HEK293T (cell line): Measurements from ENCODE around the gene PRKAR2A.

Experiments
- CTCF ChIA-PET: fragments of 350-600 bp; formaldehyde crosslinking; extraction: SDS; loops from one replicate; lab custom pipeline; 2021; ENCODE audit warnings: antibody characterized with exemption, inconsistent platforms; lab: Yijun Ruan, JAX
- POLR2A ChIA-PET: fragments of 350-600 bp; formaldehyde crosslinking; extraction: SDS; loops from one replicate; lab custom pipeline; 2020; ENCODE audit warnings: antibody characterized with exemption, inconsistent platforms; lab: Yijun Ruan, JAX
- DNase-seq: peaks from one replicate; pipeline ENCODE4 v3.0.0; 2012; ENCODE audit warnings: mixed read lengths; ENCODE audit errors: extremely low spot score
- ARNT ChIP-seq: fragments of 450-650 bp; IDR thresholded peaks from 2 replicates; pipeline ENCODE4 v1.6.1; 2017; ENCODE audit warnings: mild to moderate bottlenecking
- BHLHE40 ChIP-seq: fragments of 450-650 bp; IDR thresholded peaks from 2 replicates; pipeline ENCODE4 v1.6.1; 2016; ENCODE audit warnings: mild to moderate bottlenecking, moderate library complexity, borderline replicate concordance
- CTBP1 ChIP-seq: fragments of 450-650 bp; IDR thresholded peaks from 2 replicates; pipeline ENCODE4 v1.6.1; 2016; ENCODE audit warnings: borderline replicate concordance
- ELF4 ChIP-seq: fragments of 450-650 bp; IDR thresholded peaks from 2 replicates; pipeline ENCODE4 v1.6.1; 2017; ENCODE audit warnings: antibody characterized with exemption
- FOXA1 ChIP-seq: fragments of 450-650 bp; IDR thresholded peaks from 2 replicates; pipeline ENCODE4 v1.6.1; 2016; ENCODE audit warnings: mild to moderate bottlenecking
- FOXK2 ChIP-seq: fragments of 450-650 bp; IDR thresholded peaks from 2 replicates; pipeline ENCODE4 v1.6.1; 2016; ENCODE audit warnings: mild to moderate bottlenecking
- FOXM1 ChIP-seq: fragments of 450-650 bp; IDR thresholded peaks from 2 replicates; pipeline ENCODE4 v1.6.1; 2017; ENCODE audit warnings: mild to moderate bottlenecking, borderline replicate concordance
- HDGF ChIP-seq: fragments of 450-650 bp; IDR thresholded peaks from 2 replicates; pipeline ENCODE4 v1.6.1; 2017; ENCODE audit warnings: antibody characterized with exemption, borderline replicate concordance
- L3MBTL2 ChIP-seq: fragments of 450-650 bp; conservative IDR thresholded peaks from 2 replicates; pipeline ENCODE4 v1.6.1; 2016; ENCODE audit warnings: mild to moderate bottlenecking
- LEF1 ChIP-seq: fragments of 450-650 bp; IDR thresholded peaks from 2 replicates; pipeline ENCODE4 v1.6.1; 2017; ENCODE audit warnings: mild to moderate bottlenecking, borderline replicate concordance
- NFRKB ChIP-seq: fragments of 450-650 bp; IDR thresholded peaks from 2 replicates; pipeline ENCODE4 v1.6.1; 2016; ENCODE audit warnings: mild to moderate bottlenecking, moderate library complexity
- SP1 ChIP-seq: fragments of 450-650 bp; IDR thresholded peaks from 2 replicates; pipeline ENCODE4 v1.6.1; 2017
- SUZ12 ChIP-seq: fragments of 450-650 bp; IDR thresholded peaks from 2 replicates; pipeline ENCODE4 v1.6.1; 2016; ENCODE audit warnings: mild to moderate bottlenecking
- TARDBP ChIP-seq: fragments of 450-650 bp; IDR thresholded peaks from 2 replicates; pipeline ENCODE4 v1.6.1; 2016
- ZNF384 ChIP-seq: fragments of 450-650 bp; IDR thresholded peaks from 2 replicates; pipeline ENCODE4 v1.6.1; 2016
- TF ChIP-seq, protein P1 (sequence below): fragments of 450-650 bp; IDR thresholded peaks from 2 replicates; pipeline ENCODE4 v1.6.1; 2016

The PRKAR2A gene

GRCh38 chr3:48881652-48882114 lies 34.0 kb upstream of the PRKAR2A start:
- POLR2A ChIA-PET = no interaction called here
- TF ChIP-seq FOXK2 = no peak
- TF ChIP-seq TARDBP = no peak
- no peak for TF ChIP-seq ELF4
- no peak for TF ChIP-seq CTBP1
- no peak for TF ChIP-seq L3MBTL2
- no peak for TF ChIP-seq ZNF384
- TF ChIP-seq BHLHE40 = no peak
- TF ChIP-seq LEF1 = no peak
- no peak for DNase-seq
- CTCF ChIA-PET = no interaction called here

- POLR2A ChIA-PET = no interaction called here
Measured at GRCh38 chr3:48881006-48881405, 33.3 kb upstream of the PRKAR2A start.

GRCh38 chr3:48879994-48880377 lies 32.3 kb upstream of the PRKAR2A start:
- ChIA-PET POLR2A (no interaction called here), CTCF (no interaction called here)
- TF ChIP-seq, protein P1, sequence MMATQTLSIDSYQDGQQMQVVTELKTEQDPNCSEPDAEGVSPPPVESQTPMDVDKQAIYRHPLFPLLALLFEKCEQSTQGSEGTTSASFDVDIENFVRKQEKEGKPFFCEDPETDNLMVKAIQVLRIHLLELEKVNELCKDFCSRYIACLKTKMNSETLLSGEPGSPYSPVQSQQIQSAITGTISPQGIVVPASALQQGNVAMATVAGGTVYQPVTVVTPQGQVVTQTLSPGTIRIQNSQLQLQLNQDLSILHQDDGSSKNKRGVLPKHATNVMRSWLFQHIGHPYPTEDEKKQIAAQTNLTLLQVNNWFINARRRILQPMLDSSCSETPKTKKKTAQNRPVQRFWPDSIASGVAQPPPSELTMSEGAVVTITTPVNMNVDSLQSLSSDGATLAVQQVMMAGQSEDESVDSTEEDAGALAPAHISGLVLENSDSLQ = no peak
- TF ChIP-seq HDGF = no peak
- TF ChIP-seq ZNF384 = no peak
- TF ChIP-seq FOXA1 = no peak
- TF ChIP-seq FOXM1 = no peak
- no peak for TF ChIP-seq SP1
- TF ChIP-seq L3MBTL2 = no peak
- no peak for TF ChIP-seq CTBP1
- no peak for TF ChIP-seq ARNT
- TF ChIP-seq SUZ12 = no peak
- DNase-seq = no peak

More at GRCh38 chr3:48881006-48881405, 33.3 kb upstream of the PRKAR2A start:
- DNase-seq = no peak
- CTCF ChIA-PET = no interaction called here
- TF ChIP-seq SP1 (no peak), FOXM1 (no peak), ARNT (no peak), NFRKB (no peak), BHLHE40 (no peak), HDGF (no peak), LEF1 (no peak), SUZ12 (no peak), TARDBP (no peak), L3MBTL2 (no peak), CTBP1 (no peak), FOXK2 (no peak), FOXA1 (no peak), ZNF384 (no peak), ELF4 (no peak)
- TF ChIP-seq, protein P1 = no peak

GRCh38 chr3:48879307-48879993 lies 31.8 kb upstream of the PRKAR2A start:
- no peak for DNase-seq
- POLR2A ChIA-PET = no interaction called here
- TF ChIP-seq CTBP1 = no peak
- CTCF ChIA-PET = no interaction called here

DNA sequence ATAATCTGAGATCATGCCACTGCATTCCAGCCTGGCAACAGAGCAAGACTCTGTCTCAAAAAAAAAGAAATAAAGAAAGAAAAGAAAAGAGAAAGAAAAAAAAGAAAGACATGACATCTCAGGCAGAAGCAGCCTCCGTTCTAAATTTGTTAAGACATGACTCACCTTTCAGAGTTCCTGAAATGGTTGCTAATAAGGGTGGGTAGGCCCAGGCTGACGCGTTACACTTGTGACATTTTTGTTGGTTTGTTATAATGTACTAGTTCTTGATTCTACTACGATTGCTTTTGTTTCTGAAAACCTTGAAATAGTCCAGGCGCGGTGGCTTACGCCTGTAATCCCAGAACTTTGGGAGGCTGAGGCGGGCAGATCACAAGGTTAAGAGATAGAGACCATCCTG lies 30.0 kb upstream of the PRKAR2A start:
- ChIA-PET POLR2A (no interaction called here), CTCF (no interaction called here)
- no peak for DNase-seq
- TF ChIP-seq ZNF384 (no peak), CTBP1 (no peak), SP1 (no peak), BHLHE40 (no peak), TARDBP (no peak), NFRKB (no peak), FOXM1 (no peak), SUZ12 (no peak), ELF4 (no peak), LEF1 (no peak)
- TF ChIP-seq, protein P1 = no peak

DNA sequence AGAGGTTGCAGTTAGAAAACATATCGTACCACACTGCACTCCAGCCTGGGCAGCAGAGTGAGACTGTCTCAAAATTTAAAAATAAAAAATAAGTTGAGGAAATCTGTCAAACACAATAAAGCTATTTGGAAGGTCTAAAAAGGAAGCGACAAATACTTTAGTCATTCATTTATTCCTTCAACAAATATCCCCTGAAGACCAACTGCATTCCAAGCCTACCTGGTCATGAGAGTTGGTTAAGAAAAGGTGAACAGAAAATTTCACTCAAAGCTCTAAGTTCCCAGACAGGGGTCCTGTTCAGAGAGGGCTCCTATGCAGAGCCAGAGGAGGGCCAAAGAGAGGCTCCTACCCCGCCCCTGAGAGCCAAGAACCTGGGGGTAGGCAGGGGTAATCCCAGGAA lies 15.4 kb upstream of the PRKAR2A start:
- ChIA-PET POLR2A (no interaction called here), CTCF (interaction anchor here (0.6 kb wide), 1 partner anchor 21 kb away, joined by 3 read pairs; no protein-coding TSS in a partner anchor)
- DNase-seq = no peak
- TF ChIP-seq FOXA1 = no peak
- no peak for TF ChIP-seq TARDBP

- CTCF ChIA-PET = no interaction called here
- POLR2A ChIA-PET = no interaction called here
- DNase-seq = no peak
- TF ChIP-seq ARNT (no peak), NFRKB (no peak), FOXK2 (no peak), LEF1 (no peak), SP1 (no peak), FOXM1 (no peak), ELF4 (no peak), FOXA1 (no peak), CTBP1 (no peak), BHLHE40 (no peak), SUZ12 (no peak), TARDBP (no peak), HDGF (no peak), ZNF384 (no peak), L3MBTL2 (no peak)
Measured at GRCh38 chr3:48859206-48859605, 11.5 kb upstream of the PRKAR2A start.
